AG04449 (cell line): ENCODE results near the gene CUEDC1.

Source experiments
- CTCF ChIA-PET: fragments of 350-600 bp; formaldehyde crosslinking; extraction: SDS; loops from one replicate; lab custom pipeline; 2021; ENCODE audit warnings: antibody characterized with exemption; lab: Yijun Ruan, JAX
- POLR2A ChIA-PET: fragments of 400-600, 350-600 bp; formaldehyde crosslinking; extraction: SDS; loops from one replicate; lab custom pipeline; 2020; ENCODE audit warnings: antibody characterized with exemption, inconsistent platforms; lab: Yijun Ruan, JAX
- DNase-seq: peaks from one replicate; pipeline ENCODE4 v3.0.0-alpha.2; 2010; ENCODE audit warnings: low read depth, low spot score
- H3K4me3 ChIP-seq: 2 replicates; pipeline ENCODE4 v1.5.1; 2011; ENCODE audit warnings: low read depth, mild to moderate bottlenecking, control low read depth, low read length
- TF ChIP-seq, protein P1 (sequence below): IDR thresholded peaks from one replicate; pipeline ENCODE4 v1.5.1; 2011; ENCODE audit warnings: mild to moderate bottlenecking, moderate library complexity, low read length, control low read depth, inconsistent platforms; ENCODE audit not compliant: insufficient read depth; ENCODE audit errors: missing control alignments

Gene CUEDC1

GRCh38 chr17:57880086-57880456 lies 75.1 kb downstream of the CUEDC1 start:
- POLR2A ChIA-PET: interaction anchor here (2.2 to 3.9 kb wide), 3 partner anchors 12 to 108 kb away, joined by 8 to 23 read pairs (median 9); partner anchors contain the start of gene VEZF1
- CTCF ChIA-PET: interaction anchor here (1.3 to 36.7 kb wide), 6 partner anchors 9 to 118 kb away, joined by 4 to 1361 read pairs (median 72); partner anchors contain the start of genes SRSF1 and VEZF1
- TF ChIP-seq, protein P1, sequence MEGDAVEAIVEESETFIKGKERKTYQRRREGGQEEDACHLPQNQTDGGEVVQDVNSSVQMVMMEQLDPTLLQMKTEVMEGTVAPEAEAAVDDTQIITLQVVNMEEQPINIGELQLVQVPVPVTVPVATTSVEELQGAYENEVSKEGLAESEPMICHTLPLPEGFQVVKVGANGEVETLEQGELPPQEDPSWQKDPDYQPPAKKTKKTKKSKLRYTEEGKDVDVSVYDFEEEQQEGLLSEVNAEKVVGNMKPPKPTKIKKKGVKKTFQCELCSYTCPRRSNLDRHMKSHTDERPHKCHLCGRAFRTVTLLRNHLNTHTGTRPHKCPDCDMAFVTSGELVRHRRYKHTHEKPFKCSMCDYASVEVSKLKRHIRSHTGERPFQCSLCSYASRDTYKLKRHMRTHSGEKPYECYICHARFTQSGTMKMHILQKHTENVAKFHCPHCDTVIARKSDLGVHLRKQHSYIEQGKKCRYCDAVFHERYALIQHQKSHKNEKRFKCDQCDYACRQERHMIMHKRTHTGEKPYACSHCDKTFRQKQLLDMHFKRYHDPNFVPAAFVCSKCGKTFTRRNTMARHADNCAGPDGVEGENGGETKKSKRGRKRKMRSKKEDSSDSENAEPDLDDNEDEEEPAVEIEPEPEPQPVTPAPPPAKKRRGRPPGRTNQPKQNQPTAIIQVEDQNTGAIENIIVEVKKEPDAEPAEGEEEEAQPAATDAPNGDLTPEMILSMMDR: no peak
- no peak overlapping the region for H3K4me3 ChIP-seq
- DNase-seq: no peak

- TF ChIP-seq, protein P1: no peak
- no peak for DNase-seq
- H3K4me3 ChIP-seq: no peak overlapping the region
- CTCF ChIA-PET: interaction anchor here (1.0 to 36.7 kb wide), 9 partner anchors 9 to 118 kb away, joined by 3 to 1361 read pairs (median 11); partner anchors contain the start of genes SRSF1 and VEZF1
- POLR2A ChIA-PET: interaction anchor here (1.0 to 3.9 kb wide), 11 partner anchors 11 to 752 kb away, joined by 3 to 23 read pairs (median 8); partner anchors contain the start of genes CUEDC1 and VEZF1
Measured at GRCh38 chr17:57879437-57880085, 75.7 kb downstream of the CUEDC1 start.

GRCh38 chr17:57877803-57878377 lies 77.3 kb downstream of the CUEDC1 start:
- TF ChIP-seq, protein P1: no peak
- POLR2A ChIA-PET: interaction anchor here (0.9 to 3.9 kb wide), 6 partner anchors 9 to 129 kb away, joined by 3 to 23 read pairs (median 4); partner anchors contain the start of gene SRSF1
- H3K4me3 ChIP-seq: no peak overlapping the region
- no peak for DNase-seq
- CTCF ChIA-PET: interaction anchor here (0.6 to 36.7 kb wide), 10 partner anchors 9 to 120 kb away, joined by 3 to 1361 read pairs (median 18); partner anchors contain the start of genes SRSF1 and VEZF1

GRCh38 chr17:57876866-57877237 lies 78.4 kb downstream of the CUEDC1 start:
- TF ChIP-seq, protein P1: no peak
- CTCF ChIA-PET: interaction anchor here (0.8 to 36.7 kb wide), 11 partner anchors 9 to 121 kb away, joined by 3 to 1361 read pairs (median 18); partner anchors contain the start of genes SRSF1 and VEZF1
- no peak overlapping the region for H3K4me3 ChIP-seq
- POLR2A ChIA-PET: interaction anchor here (3.7 kb wide), 1 partner anchor 16 kb away, joined by 15 read pairs; no protein-coding TSS in a partner anchor
- DNase-seq: no peak

GRCh38 chr17:57876023-57876865 lies 79.0 kb downstream of the CUEDC1 start:
- TF ChIP-seq, protein P1: no peak
- CTCF ChIA-PET: interaction anchor here (0.8 to 36.7 kb wide), 10 partner anchors 9 to 122 kb away, joined by 3 to 1361 read pairs (median 38); partner anchors contain the start of genes CUEDC1, SRSF1 and VEZF1
- H3K4me3 ChIP-seq: no peak overlapping the region
- POLR2A ChIA-PET: interaction anchor here (0.6 to 3.7 kb wide), 10 partner anchors 15 to 131 kb away, joined by 3 to 24 read pairs (median 9); partner anchors contain the start of genes SRSF1 and VEZF1
- no peak for DNase-seq
